Measurements from ENCODE around the gene CGNL1.

CGNL1 gene

GRCh38 chr15:57496594-57496945 lies 120.3 kb downstream of the CGNL1 start:
- H3K79me2 ChIP-seq (ENCODE audit: low read length), result no peaks in the 10 kb centered on the region
- no peaks in the 10 kb centered on the region for H3K9me2 ChIP-seq (replicated peaks; ENCODE audit: insufficient read depth, low read length)
- no peak for DNase-seq
- no peak overlapping the region for H2AFZ ChIP-seq (ENCODE audit: low read length)
- peaks cover 8% of the 10 kb centered on the region for H3K4me1 ChIP-seq (ENCODE audit: low read length)
- H3K27ac ChIP-seq (ENCODE audit: low read length), result no peak overlapping the region
- H3K4me3 ChIP-seq (ENCODE audit: low read length), result no peak overlapping the region
- no peaks in the 10 kb centered on the region for H3K27me3 ChIP-seq (replicated peaks; ENCODE audit: insufficient read depth, low read length)
- H3K36me3 ChIP-seq (replicated peaks; ENCODE audit: insufficient read depth, low read length), result no peaks in the 10 kb centered on the region
- TF ChIP-seq CTCF (IDR thresholded peaks at IDR 0.05; ENCODE audit: low read length) (no peak), EZH2 (optimal IDR thresholded peaks at IDR 0.05; ENCODE audit: low read depth, low read length) (no peak), EZH2phosphoT487 (IDR thresholded peaks at IDR 0.05; ENCODE audit: low read length) (no peak)
- no peaks in the 10 kb centered on the region for H3F3A ChIP-seq (ENCODE audit: insufficient read depth, low read length)
- H3K9ac ChIP-seq (ENCODE audit: low read length), result no peak overlapping the region
- no peaks in the 10 kb centered on the region for H4K20me1 ChIP-seq (ENCODE audit: insufficient read depth, low read length)
- H3K4me2 ChIP-seq (ENCODE audit: low read depth, low read length), result no peak overlapping the region
- H3K9me3 ChIP-seq (replicated peaks; ENCODE audit: insufficient read depth, low read length), result no peaks in the 10 kb centered on the region

GRCh38 chr15:57496946-57497869 lies 120.9 kb downstream of the CGNL1 start:
- no peak for DNase-seq
- Histone ChIP-seq H3K27me3 (replicated peaks; ENCODE audit: insufficient read depth, low read length) (no peaks in the 10 kb centered on the region), H3K9me3 (replicated peaks; ENCODE audit: insufficient read depth, low read length) (no peaks in the 10 kb centered on the region), H3K36me3 (replicated peaks; ENCODE audit: insufficient read depth, low read length) (no peaks in the 10 kb centered on the region), H3K9me2 (replicated peaks; ENCODE audit: insufficient read depth, low read length) (no peaks in the 10 kb centered on the region), H3K9ac (ENCODE audit: low read length) (no peak overlapping the region), H3F3A (ENCODE audit: insufficient read depth, low read length) (no peaks in the 10 kb centered on the region), H3K4me3 (ENCODE audit: low read length) (no peak overlapping the region), H3K27ac (ENCODE audit: low read length) (no peak overlapping the region), H2AFZ (ENCODE audit: low read length) (no peak overlapping the region), H3K4me2 (ENCODE audit: low read depth, low read length) (no peak overlapping the region), H4K20me1 (ENCODE audit: insufficient read depth, low read length) (no peaks in the 10 kb centered on the region), H3K79me2 (ENCODE audit: low read length) (no peaks in the 10 kb centered on the region), H3K4me1 (ENCODE audit: low read length) (peaks cover 8% of the 10 kb centered on the region)
- no peak for TF ChIP-seq EZH2phosphoT487 (IDR thresholded peaks at IDR 0.05; ENCODE audit: low read length)
- no peak for TF ChIP-seq EZH2 (optimal IDR thresholded peaks at IDR 0.05; ENCODE audit: low read depth, low read length)
- TF ChIP-seq CTCF (IDR thresholded peaks at IDR 0.05; ENCODE audit: low read length), result no peak

GRCh38 chr15:57500256-57500655 lies 124.0 kb downstream of the CGNL1 start:
- no peak for TF ChIP-seq EZH2phosphoT487 (IDR thresholded peaks at IDR 0.05; ENCODE audit: low read length)
- no peak for TF ChIP-seq EZH2 (optimal IDR thresholded peaks at IDR 0.05; ENCODE audit: low read depth, low read length)
- TF ChIP-seq CTCF (IDR thresholded peaks at IDR 0.05; ENCODE audit: low read length), result no peak
- no peaks in the 10 kb centered on the region for H3K79me2 ChIP-seq (ENCODE audit: low read length)
- no peaks in the 10 kb centered on the region for H3K27me3 ChIP-seq (replicated peaks; ENCODE audit: insufficient read depth, low read length)
- no peaks in the 10 kb centered on the region for H3F3A ChIP-seq (ENCODE audit: insufficient read depth, low read length)
- no peak overlapping the region for H3K9ac ChIP-seq (ENCODE audit: low read length)
- no peak overlapping the region for H2AFZ ChIP-seq (ENCODE audit: low read length)
- H3K27ac ChIP-seq (ENCODE audit: low read length), result no peak overlapping the region
- H3K4me1 ChIP-seq (ENCODE audit: low read length), result peaks cover 5% of the 10 kb centered on the region
- H3K9me2 ChIP-seq (replicated peaks; ENCODE audit: insufficient read depth, low read length), result no peaks in the 10 kb centered on the region
- DNase-seq, result no peak
- H3K9me3 ChIP-seq (replicated peaks; ENCODE audit: insufficient read depth, low read length), result no peaks in the 10 kb centered on the region
- H3K36me3 ChIP-seq (replicated peaks; ENCODE audit: insufficient read depth, low read length), result no peaks in the 10 kb centered on the region
- no peaks in the 10 kb centered on the region for H4K20me1 ChIP-seq (ENCODE audit: insufficient read depth, low read length)
- H3K4me2 ChIP-seq (ENCODE audit: low read depth, low read length), result no peak overlapping the region
- H3K4me3 ChIP-seq (ENCODE audit: low read length), result no peak overlapping the region
